ENCODE data around the gene TTC38. TPM values are rescaled to one million over a fixed set of nuclear protein-coding genes. Genes with fewer than 3 reads are reported as not detected.
"Not testable (repeated sequence)": the region's sequence is repeated elsewhere in the genome, so short reads cannot be mapped to it uniquely, and the experiment has no call there.

The TTC38 gene
- total and polyA plus RNA-seq, 2 experiments from 2014 or later, result 21.5 to 27.6 TPM

GRCh38 chr22:46308283-46308988 is 40.6 kb downstream of the TTC38 start:
- Histone ChIP-seq H4K20me1 (ENCODE audit: insufficient read depth) (no peaks in the 10 kb centered on the region), H3K27me3 (replicated peaks; ENCODE audit: insufficient read depth) (no peaks in the 10 kb centered on the region), H3K4me3 (no peak overlapping the region), H3F3A (ENCODE audit: insufficient read depth) (peaks cover 7% of the 10 kb centered on the region; the same call in 1 of the 2 replicates), H3K27ac (no peak overlapping the region), H2AFZ (no peak overlapping the region), H3K79me2 (ENCODE audit: insufficient read depth) (peaks cover 63% of the 10 kb centered on the region), H3K4me1 (ENCODE audit: insufficient read depth) (peaks cover 7% of the 10 kb centered on the region; the same call in 1 of the 2 replicates), H3K36me3 (ENCODE audit: low read depth) (no peaks in the 10 kb centered on the region), H3K4me2 (ENCODE audit: unreplicated experiment) (no peak overlapping the region), H3K9me2 (ENCODE audit: insufficient read depth) (no peaks in the 10 kb centered on the region), H3K9ac (no peak overlapping the region), H3K9me3 (ENCODE audit: low read depth) (no peaks in the 10 kb centered on the region)
- no peak for TF ChIP-seq EZH2phosphoT487 (IDR thresholded peaks at IDR 0.05; ENCODE audit: insufficient read depth, low read depth)
- no peak for TF ChIP-seq EZH2 (IDR thresholded peaks at IDR 0.05; ENCODE audit: insufficient read depth, poor library complexity, severe bottlenecking)
- no peak for DNase-seq
- WGBS, 2 experiments (ENCODE audit: low coverage in 1 of 2, low lambda C conversion rate in 2 of 2, missing lambda C conversion rate in 2 of 2), result 94 to 96% methylated on average over 23 of the region's 23 CpGs
- in situ Hi-C loops (cut with MboI), result no loop called here

- no peak overlapping the region for H3K4me3 ChIP-seq
- in situ Hi-C loops (cut with MboI), result loop anchor here (5.0 to 10.0 kb wide), 2 partner anchors 187 to 325 kb away; no protein-coding TSS in a partner anchor
- H3K79me2 ChIP-seq (ENCODE audit: insufficient read depth), result peaks cover 51% of the 10 kb centered on the region
- no peaks in the 10 kb centered on the region for H3K4me1 ChIP-seq (ENCODE audit: insufficient read depth)
- WGBS, 2 experiments (ENCODE audit: low coverage in 1 of 2, low lambda C conversion rate in 2 of 2, missing lambda C conversion rate in 2 of 2), result 98% methylated on average over 14 to 15 of the region's 15 CpGs
- no peaks in the 10 kb centered on the region for H3F3A ChIP-seq (ENCODE audit: insufficient read depth)
- no peak overlapping the region for H3K9ac ChIP-seq
- H2AFZ ChIP-seq, result no peak overlapping the region
- DNase-seq, result no peak
- H3K9me3 ChIP-seq (ENCODE audit: low read depth), result no peaks in the 10 kb centered on the region
- no peak overlapping the region for H3K27ac ChIP-seq
- TF ChIP-seq EZH2phosphoT487 (IDR thresholded peaks at IDR 0.05; ENCODE audit: insufficient read depth, low read depth) (no peak), EZH2 (IDR thresholded peaks at IDR 0.05; ENCODE audit: insufficient read depth, poor library complexity, severe bottlenecking) (no peak)
- H3K36me3 ChIP-seq (ENCODE audit: low read depth), result no peaks in the 10 kb centered on the region
- H3K27me3 ChIP-seq (replicated peaks; ENCODE audit: insufficient read depth), result no peaks in the 10 kb centered on the region
- no peak overlapping the region for H3K4me2 ChIP-seq (ENCODE audit: unreplicated experiment)
- no peaks in the 10 kb centered on the region for H3K9me2 ChIP-seq (ENCODE audit: insufficient read depth)
- H4K20me1 ChIP-seq (ENCODE audit: insufficient read depth), result no peaks in the 10 kb centered on the region
Measured at GRCh38 chr22:46309526-46310085, 41.8 kb downstream of the TTC38 start.

GRCh38 chr22:46312056-46312455 is 44.2 kb downstream of the TTC38 start:
- H3K4me2 ChIP-seq (ENCODE audit: unreplicated experiment), result no peak overlapping the region
- H3K4me1 ChIP-seq (ENCODE audit: insufficient read depth), result no peaks in the 10 kb centered on the region
- no peaks in the 10 kb centered on the region for H3K9me2 ChIP-seq (ENCODE audit: insufficient read depth)
- H2AFZ ChIP-seq, result no peak overlapping the region
- in situ Hi-C loops (cut with MboI), result loop anchor here (5.0 to 10.0 kb wide), 2 partner anchors 190 to 327 kb away; no protein-coding TSS in a partner anchor
- no peaks in the 10 kb centered on the region for H3F3A ChIP-seq (ENCODE audit: insufficient read depth)
- WGBS, 2 experiments (ENCODE audit: low coverage in 1 of 2, low lambda C conversion rate in 2 of 2, missing lambda C conversion rate in 2 of 2), result 97 to 100% methylated on average over 8 of the region's 8 CpGs
- TF ChIP-seq EZH2 (IDR thresholded peaks at IDR 0.05; ENCODE audit: insufficient read depth, poor library complexity, severe bottlenecking), result no peak
- TF ChIP-seq EZH2phosphoT487 (IDR thresholded peaks at IDR 0.05; ENCODE audit: insufficient read depth, low read depth), result no peak
- H3K9me3 ChIP-seq (ENCODE audit: low read depth), result no peaks in the 10 kb centered on the region
- no peak overlapping the region for H3K9ac ChIP-seq
- DNase-seq, result no peak
- H3K4me3 ChIP-seq, result no peak overlapping the region
- H3K27me3 ChIP-seq (replicated peaks; ENCODE audit: insufficient read depth), result no peaks in the 10 kb centered on the region
- no peaks in the 10 kb centered on the region for H3K36me3 ChIP-seq (ENCODE audit: low read depth)
- H3K79me2 ChIP-seq (ENCODE audit: insufficient read depth), result peaks cover 27% of the 10 kb centered on the region
- no peaks in the 10 kb centered on the region for H4K20me1 ChIP-seq (ENCODE audit: insufficient read depth)
- H3K27ac ChIP-seq, result no peak overlapping the region

- not testable (repeated sequence) for H3K27me3 ChIP-seq (replicated peaks; ENCODE audit: insufficient read depth); H3K9me3 ChIP-seq (ENCODE audit: low read depth); H3K4me3 ChIP-seq; DNase-seq; H3K4me1 ChIP-seq (ENCODE audit: insufficient read depth); H3F3A ChIP-seq (ENCODE audit: insufficient read depth); H3K4me2 ChIP-seq (ENCODE audit: unreplicated experiment); H3K9me2 ChIP-seq (ENCODE audit: insufficient read depth); H3K9ac ChIP-seq; H2AFZ ChIP-seq; H3K36me3 ChIP-seq (ENCODE audit: low read depth); H4K20me1 ChIP-seq (ENCODE audit: insufficient read depth); H3K27ac ChIP-seq
- WGBS, 2 experiments (ENCODE audit: low coverage in 1 of 2, low lambda C conversion rate in 2 of 2, missing lambda C conversion rate in 2 of 2), result 98 to 100% methylated on average over 2 of the region's 2 CpGs
- in situ Hi-C loops (cut with MboI), result loop anchor here (5.0 to 10.0 kb wide), 2 partner anchors 191 to 328 kb away; no protein-coding TSS in a partner anchor
- H3K79me2 ChIP-seq (ENCODE audit: insufficient read depth), result peaks cover 19% of the 10 kb centered on the region
Measured at GRCh38 chr22:46312848-46313247, 45.0 kb downstream of the TTC38 start.
